AG09309 (cell line): ENCODE measurements around the gene RHCE.

ENCODE experiments used
- DNase-seq: peaks from one replicate; pipeline ENCODE4 v3.0.0-alpha.2; 2010; ENCODE audit warnings: low read depth
- H3K4me3 ChIP-seq: 2 replicates; pipeline ENCODE4 v1.5.1; 2011; ENCODE audit warnings: mild to moderate bottlenecking, low read depth, low read length, moderate library complexity; ENCODE audit not compliant: control insufficient read depth
- CTCF ChIP-seq: IDR thresholded peaks from 2 replicates; pipeline ENCODE4 v1.5.1; 2011; ENCODE audit warnings: mild to moderate bottlenecking, low read depth, low read length, inconsistent platforms; ENCODE audit not compliant: insufficient read depth, control insufficient read depth; ENCODE audit errors: missing control alignments

Gene RHCE

DNA sequence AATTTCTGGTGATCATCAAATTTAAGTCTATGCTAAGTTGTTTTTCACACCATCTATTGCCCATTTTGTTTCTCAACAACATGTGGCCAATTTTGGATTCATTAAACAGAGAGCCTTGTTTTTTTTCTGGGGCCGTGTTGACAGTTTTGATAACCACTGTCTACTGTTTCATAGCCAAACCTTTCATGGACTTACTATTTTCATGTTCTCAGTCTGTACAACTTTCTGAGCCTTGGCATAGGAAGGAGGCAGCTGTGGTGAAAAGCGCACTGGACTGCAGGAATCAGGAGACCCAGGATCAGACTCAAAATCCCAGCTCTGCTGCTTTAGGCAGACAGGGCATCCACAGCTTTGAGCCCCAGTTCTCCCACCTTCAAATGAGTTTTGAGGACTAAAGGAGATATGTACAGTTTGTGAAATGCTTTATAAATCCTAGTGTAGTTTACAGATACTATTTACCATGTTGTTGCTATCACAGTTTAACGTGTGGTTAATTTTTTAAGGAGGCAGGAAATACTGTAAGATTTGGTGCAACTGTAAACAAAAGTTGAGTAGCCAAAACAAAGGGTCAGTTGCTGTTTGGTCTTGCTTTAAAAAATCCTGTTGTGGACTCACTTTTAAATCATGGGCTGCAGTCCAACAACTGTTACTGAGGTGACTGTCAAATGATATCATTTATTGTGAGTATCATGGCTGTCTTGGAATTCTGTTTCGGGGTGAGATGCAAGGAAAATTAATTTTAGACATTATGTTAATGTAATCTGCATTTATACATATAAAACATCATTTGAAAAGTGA is 13.0 kb upstream of the RHCE start:
- TF ChIP-seq CTCF, result no peak
- DNase-seq, result no peak
- H3K4me3 ChIP-seq, result no peak overlapping the region

- TF ChIP-seq CTCF, result no peak
- no peak for DNase-seq
- no peak overlapping the region for H3K4me3 ChIP-seq
These were observed 12.2 kb upstream of the RHCE start for GRCh38 chr1:25432749-25433388.

DNA sequence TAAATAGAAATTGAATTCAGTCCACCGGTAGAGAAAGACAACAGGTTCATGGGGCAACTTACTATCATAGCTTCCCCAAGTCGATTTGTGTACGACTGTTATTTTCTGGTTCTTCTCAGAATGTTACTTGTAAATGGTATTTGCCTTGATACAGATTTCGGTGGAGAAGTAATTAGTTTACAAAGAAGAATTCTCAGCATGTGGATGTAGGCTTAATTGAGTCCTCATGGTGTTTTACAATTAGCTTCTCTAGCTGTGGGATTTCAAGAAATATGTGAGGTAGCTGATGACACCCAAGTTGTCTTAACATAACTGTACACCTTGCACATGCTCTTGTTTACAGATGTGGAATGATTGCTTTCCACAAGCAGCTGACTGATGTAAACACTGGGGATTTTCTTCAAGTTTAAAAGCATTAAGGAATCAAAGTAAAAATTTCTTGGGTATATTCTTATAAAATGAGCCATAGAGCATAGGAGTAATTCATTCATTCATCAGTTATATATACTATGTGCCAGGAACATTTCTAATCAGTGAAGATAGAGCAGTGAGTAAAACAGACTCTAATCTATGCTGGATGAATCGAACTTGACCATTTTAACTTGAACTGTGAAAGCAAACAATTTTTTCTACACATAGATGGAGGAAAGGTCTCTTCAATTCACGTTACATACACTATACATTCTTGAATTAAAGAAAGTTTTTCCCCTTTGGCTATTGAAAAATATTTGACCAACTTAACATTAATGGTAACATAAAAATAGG is 11.5 kb upstream of the RHCE start:
- DNase-seq, result no peak
- no peak for TF ChIP-seq CTCF
- H3K4me3 ChIP-seq, result peak overlapping the region; percentile 50

GRCh38 chr1:25430967-25431881 is 10.6 kb upstream of the RHCE start:
- TF ChIP-seq CTCF, result no peak
- no peak for DNase-seq
- peak overlapping the region; percentile 50 for H3K4me3 ChIP-seq

DNA sequence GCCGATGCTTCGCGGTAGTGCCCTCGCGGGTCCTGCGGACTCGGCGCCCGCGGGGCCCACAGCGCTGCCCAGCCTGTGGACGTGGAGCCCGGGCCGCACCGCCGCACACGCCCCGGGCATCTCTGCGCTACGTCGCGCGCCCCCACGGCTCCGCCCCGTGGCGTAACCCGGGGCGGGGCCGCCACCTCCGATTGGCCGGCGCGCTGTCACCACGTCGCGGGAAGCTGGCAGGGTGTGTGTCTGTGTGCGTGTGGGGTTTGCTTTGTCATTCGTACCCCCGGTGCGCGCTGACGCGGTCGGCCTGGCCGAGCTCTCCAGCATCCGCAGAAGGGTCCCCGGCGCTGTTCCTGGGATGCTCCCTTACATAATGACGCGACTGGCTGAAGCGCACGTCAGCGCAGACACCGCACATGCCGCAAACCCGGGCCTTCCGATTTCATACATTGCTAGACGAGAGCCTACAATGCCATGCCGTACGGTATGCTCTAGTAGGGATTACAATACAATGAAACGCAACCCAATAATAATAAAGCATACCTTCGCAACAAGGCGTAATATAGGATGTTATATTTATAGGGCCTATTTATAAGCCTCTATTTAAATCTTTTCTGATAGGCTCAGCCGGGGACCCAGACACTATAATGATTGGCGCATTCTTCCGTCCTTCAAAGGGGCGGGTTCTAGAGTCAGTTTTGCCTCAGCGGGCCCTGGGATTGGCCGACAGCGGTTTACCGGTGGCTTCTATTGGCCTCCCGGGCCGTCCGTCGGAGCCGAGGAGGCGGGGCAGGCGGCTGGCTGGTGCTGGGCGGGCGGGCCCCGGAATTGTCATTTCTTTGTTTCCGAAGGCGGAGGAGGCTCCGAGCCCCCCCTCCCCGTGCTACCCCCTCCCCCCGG is 9.7 kb upstream of the RHCE start, which contains the start of gene MACO1:
MACO1 (plus strand) TSS at position 825 of the 894 bp plus-strand sequence. CDS start 202 bp downstream, outside the sequence.
- TF ChIP-seq CTCF, result no peak
- H3K4me3 ChIP-seq, result peak within 1 kb of the TSS; percentile 92
- DNase-seq, result peak; percentile 85
